ENCODE measurements around the gene PALM.
"Not testable (repeated sequence)": the region's sequence is repeated elsewhere in the genome, so short reads cannot be mapped to it uniquely, and the experiment has no call there.

PALM gene, protein sequence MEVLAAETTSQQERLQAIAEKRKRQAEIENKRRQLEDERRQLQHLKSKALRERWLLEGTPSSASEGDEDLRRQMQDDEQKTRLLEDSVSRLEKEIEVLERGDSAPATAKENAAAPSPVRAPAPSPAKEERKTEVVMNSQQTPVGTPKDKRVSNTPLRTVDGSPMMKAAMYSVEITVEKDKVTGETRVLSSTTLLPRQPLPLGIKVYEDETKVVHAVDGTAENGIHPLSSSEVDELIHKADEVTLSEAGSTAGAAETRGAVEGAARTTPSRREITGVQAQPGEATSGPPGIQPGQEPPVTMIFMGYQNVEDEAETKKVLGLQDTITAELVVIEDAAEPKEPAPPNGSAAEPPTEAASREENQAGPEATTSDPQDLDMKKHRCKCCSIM

DNA sequence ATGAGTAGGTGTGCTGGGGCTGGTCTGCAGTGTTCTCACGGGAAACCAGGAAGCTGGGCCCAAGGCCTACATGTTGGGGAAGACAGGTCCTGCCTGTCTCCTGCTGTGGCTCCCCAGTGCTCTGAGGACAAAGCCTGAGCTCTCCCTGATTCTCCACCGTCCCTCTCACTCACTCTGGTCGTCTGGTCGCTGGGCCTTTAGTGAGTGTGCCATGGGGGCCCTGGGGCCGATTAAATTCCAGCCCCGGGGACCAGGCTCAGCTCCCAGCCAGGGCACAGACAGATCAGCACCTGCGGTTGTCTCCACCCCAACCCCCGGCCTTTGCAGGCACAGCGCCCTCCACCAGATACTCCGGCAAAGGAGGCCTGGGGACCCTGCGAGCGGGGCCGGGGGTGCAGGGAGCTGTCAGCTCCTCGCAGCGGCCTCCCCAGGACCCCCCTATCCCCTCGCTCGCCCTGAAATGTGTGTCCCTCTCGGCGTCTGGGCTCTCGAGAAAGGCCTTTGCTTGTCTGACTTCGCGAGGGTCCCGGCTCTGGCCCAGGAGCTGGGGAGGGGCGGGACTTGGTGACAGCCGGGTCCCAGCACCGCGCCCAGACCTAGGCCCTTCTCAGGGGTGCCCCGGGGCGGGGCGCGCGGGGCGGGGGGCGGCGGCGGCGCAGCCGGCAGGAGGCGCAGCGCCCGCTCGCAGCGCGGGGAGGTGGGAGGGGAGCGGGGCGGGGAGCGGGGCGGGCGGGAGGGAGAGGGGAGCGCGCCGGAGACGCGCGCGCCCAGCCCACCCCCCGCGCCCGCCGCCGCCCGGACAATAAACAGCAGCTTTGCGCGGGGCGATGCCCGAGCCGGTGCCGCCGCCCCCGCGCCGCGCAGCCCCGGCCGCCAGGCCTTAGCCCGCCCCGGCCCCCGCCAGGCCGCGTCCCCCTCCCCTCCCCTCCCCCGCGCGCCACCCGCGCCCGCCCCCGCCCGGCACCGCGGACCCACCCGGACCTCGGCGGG, at the start of gene PALM:
TSS of gene PALM (plus strand) at position 782 of the 990 bp plus-strand sequence. CDS start 212 bp downstream, outside the sequence.
- DNase-seq, result no peak

- DNase-seq, result no peak
Observed at GRCh38 chr19:660793-661426, 47.8 kb upstream of the PALM start.

GRCh38 chr19:661427-662196, 47.1 kb upstream of the PALM start:
- peak; percentile 68 for DNase-seq

DNA sequence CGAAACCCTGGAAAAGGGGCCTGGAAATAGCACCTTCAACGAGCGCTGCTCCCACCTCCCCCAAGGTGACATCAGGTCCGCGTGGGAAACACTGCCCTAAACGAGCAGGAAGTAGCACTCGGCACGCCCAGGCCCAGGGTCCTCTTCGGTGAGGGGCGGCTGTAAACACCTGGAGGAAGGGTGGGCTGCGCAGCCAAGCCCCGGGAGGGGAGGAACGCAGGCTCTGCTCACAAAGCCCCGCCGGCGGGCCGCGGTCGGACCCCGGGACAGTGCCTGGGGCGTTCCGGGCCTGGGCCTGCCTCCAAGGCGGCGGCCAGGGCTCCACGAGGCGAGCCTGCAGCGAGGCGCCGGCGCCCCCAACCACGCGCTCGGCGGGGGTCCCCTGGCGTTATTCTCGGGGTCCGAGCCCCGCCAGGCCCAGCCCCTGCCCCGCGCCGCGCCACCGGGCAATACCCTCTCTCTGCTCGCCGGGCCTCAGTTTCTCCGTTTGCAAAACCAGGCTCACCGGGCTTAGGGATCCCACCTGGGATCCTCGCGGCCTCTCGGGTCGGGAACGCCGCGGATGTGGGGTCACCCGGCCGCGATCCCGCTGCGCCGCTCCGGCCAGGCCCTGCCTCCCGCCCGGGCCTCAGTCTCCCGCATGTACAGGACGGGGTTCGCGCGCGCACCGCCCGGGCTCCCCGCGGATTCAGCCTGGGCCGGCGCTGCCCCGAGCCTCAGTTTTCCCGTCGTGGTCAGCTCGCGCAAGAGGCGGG, 46.4 kb upstream of the PALM start:
- peak; percentile 78 for DNase-seq

DNA sequence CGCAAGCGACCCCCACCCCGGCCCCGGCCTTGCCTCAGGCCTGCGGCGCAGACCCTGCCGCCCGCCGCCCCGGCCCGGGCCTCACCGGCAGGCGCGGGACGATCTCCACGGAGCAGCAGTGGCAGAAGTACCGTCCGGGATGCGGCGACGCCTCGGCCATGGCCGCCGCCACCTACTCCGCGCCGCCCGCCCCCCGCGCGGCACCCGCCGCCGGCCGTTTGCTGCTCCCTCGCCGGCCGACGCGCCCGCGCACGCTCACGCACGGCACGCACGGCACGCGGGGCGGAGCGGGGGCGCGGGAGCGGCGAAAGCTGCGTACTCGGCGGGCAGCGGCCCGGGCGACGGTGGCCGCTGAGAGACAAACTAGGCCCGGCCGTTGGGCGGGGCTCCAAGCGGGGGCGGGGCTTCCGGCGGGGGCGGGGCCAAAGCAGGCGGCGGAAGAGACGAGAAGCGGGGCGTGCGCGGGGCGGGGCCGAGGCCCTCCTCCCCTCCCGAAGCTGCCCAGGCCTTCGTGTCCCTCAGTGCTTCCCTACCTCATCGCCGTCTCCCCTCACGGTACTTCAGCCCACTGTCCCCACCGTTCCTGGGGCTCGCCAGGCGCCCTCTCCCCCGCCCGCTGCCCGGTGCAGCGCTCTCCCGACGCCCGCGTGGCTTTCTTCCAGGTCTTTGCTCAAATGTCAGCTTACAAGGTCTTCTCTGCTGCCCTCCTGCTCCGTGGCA, 45.6 kb upstream of the PALM start, which contains the start of gene RNF126:
TSS of gene RNF126 (minus strand) at position 253 of the 720 bp plus-strand sequence. CDS start at position 160, 93 bp downstream.
- DNase-seq, result peak; percentile 92

DNA sequence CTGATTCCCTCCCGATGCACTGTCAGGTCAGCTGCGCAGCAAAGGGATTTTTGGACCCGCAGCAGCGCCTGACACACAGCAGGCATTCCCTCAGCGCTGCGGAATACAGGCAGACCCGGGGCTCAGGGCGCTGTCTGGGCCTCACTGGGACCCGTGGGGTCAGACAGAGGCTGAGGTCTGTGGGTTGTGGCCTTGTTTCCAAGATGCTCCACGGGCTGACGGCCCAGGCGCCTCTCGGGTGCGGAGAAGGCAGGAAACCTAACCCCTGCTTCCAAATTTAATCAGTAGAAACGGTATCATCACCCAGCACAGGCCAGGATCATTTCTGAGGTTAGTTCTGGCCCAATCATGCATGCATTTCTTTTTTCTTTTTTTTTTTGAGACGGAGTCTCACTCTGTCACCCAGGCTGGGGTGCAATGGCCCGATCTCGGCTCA, 45.0 kb upstream of the PALM start:
- no peak for DNase-seq

DNA sequence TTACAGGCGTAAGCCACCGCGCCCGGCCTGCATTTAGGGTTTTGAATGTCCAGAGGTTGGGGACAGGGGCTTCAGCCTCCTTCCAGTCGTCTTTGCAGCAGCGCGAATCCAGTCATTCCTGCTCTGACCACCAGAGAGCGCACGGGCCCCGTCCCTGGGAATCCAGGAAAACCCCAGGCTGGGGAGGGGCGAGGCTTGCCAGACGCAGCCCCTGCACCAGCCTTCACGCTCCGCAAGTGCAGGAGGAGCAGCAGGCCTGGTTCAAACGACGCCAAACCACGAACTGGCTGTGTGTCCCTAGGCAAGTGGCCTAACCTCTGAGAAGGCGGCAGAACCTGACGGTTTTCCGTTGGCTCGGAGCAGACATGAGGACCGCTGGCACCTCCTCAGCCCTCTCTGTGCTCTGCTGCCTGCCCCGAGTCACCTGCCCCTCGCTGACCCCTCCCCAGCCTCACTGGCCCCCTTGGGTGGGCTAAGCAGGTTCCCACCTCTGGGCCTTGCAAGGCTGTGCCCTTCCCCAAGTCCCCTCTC, 43.8 kb upstream of the PALM start:
- DNase-seq, result peak; percentile 86

DNA sequence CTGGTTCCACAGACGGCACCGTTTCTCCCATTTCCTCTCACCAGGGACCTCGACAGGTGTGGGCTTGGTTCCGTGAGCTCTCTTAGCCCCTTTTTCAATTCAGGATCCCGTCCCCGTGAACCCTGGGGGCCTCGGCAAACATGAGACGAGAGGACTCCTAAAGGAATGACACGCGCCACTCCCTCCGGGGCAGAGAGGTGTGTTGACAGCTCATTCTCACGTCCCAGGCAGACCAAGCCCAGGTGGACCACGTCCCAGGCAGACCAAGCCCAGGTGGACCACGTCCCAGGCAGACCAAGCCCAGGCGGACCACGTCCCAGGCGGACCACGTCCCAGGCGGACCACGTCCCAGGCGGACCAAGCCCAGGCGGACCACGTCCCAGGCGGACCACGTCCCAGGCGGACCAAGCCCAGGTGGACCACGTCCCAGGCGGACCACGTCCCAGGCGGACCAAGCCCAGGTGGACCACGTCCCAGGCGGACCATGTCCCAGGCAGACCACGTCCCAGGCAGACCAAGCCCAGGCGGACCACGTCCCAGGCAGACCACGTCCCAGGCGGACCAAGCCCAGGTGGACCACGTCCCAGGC, 41.7 kb upstream of the PALM start:
- not testable (repeated sequence) for DNase-seq

GRCh38 chr19:668675-669434, 39.9 kb upstream of the PALM start:
- DNase-seq, result not testable (repeated sequence)

- no peak for DNase-seq
Observed at GRCh38 chr19:670609-671075, 38.1 kb upstream of the PALM start.

DNA sequence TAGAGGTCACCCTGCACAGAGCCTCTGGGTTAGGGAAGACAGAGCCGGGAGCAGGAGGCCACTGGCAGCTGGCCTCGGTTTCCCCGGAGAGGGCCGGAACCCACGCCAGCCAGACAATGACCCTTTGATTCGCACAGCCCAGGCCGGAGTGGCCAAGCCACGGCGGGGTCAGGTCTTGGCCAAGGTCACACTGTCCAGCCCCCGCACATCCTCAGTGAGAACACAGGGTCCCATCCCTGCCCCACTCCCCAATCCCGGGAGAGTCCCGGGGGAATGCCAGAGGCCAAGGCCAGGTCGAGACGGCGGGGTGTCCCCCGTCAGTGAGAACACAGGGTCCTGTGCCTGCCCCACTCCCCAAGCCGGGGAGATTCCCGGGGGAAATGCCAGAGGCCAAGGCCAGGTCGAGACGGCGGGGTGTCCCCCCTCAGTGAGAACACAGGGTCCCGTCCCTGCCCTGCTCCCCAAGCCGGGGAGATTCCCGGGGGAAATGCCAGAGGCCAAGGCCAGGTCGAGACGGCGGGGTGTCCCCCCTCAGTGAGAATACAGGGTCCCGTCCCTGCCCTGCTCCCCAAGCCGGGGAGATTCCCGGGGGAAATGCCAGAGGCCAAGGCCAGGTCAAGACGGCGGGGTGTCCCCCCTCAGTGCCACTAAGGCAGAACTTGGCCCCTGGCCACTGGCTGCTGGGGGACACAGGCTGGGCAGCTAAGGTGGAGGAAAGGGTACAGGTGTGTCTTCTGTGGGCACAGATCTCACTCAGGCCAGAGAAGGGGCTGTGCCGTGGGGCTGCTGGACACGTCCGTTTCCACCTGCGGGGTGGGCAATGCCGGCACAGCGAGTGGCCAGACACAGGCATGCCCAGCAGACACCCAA, 34.2 kb upstream of the PALM start:
- no peak for DNase-seq

GRCh38 chr19:676007-676338, 32.8 kb upstream of the PALM start:
- DNase-seq, result no peak

- DNase-seq, result no peak
Observed at GRCh38 chr19:676339-677105, 32.2 kb upstream of the PALM start, which contains the start of gene FSTL3. Gene FSTL3, plus strand, starts transcription at chr19:676392. Its CDS starts 32 bp downstream, at chr19:676424.

GRCh38 chr19:677201-677600, 31.5 kb upstream of the PALM start:
- DNase-seq, result no peak

- no peak for DNase-seq
Observed at GRCh38 chr19:677601-678436, 30.9 kb upstream of the PALM start.

DNA sequence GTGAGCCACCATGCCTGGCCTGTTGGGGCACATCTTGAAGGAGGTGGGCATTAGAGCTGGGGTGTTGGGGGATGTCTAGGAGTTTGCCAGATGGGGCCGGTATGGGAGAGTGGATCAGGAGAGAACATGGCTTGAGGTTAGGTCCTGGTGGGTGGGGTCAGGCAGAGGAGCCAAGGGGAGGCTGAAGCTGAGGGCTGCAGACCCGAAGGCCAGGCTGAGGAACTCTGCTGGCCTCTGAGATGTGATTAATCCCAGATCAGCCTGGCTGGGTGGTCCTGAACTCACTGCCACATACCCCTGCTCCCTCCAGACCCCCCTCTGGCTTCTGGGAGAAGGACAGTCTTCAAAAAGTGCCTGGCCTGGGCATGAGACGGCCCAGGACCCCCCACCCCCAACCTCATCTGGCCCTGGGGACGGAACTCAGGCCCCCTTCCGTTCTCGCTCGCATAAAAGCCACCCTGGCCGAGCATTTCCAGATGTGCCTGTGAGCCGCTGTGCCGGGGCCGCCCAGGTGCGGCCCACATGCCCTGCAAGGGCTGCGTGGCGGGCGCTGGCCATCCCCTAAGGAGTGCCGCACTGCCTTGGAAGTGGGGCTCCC, 29.8 kb upstream of the PALM start:
- no peak for DNase-seq

Measured in stimulated activated CD4-positive, alpha-beta T cell treated with anti-CD3 and anti-CD28 coated beads, Interleukin-4, amount 100 ng/mL, for 24 hours (primary cell).